DOHH2 (cell line): Measurements from ENCODE around the gene SYNDIG1.

Source experiments
- CTCF ChIP-seq: fragments of 200-600 bp; sonication (generic); IDR thresholded peaks from one replicate; pipeline ENCODE4 v1.5.1; 2014; ENCODE audit warnings: antibody characterized with exemption, mild to moderate bottlenecking, low read depth, low read length; ENCODE audit not compliant: poor library complexity, severe bottlenecking
- EZH2phosphoT487 ChIP-seq: fragments of 200-600 bp; sonication (generic); IDR thresholded peaks from 2 replicates; pipeline ENCODE4 v1.6.1; 2017; ENCODE audit warnings: borderline replicate concordance, mild to moderate bottlenecking, antibody characterized with exemption, low read length, moderate library complexity, mixed read lengths

GRCh38 chr20:24699321-24700165 is 230.1 kb downstream of the SYNDIG1 start:
- no peak for TF ChIP-seq CTCF
- no peak for TF ChIP-seq EZH2phosphoT487
